Activated CD4-positive, alpha-beta T cell treated with anti-CD3 and anti-CD28 coated beads, Interleukin-2, amount 50 U/mL, for 1 hour (primary cell): Measurements from ENCODE around the gene DDX3X.
"Not testable (repeated sequence)": the region's sequence is repeated elsewhere in the genome, so short reads cannot be mapped to it uniquely, and the experiment has no call there.

Experiments used
- DNase-seq: peaks from one replicate; pipeline ENCODE4 v3.0.0-alpha.2; 2020

DDX3X gene

DNA sequence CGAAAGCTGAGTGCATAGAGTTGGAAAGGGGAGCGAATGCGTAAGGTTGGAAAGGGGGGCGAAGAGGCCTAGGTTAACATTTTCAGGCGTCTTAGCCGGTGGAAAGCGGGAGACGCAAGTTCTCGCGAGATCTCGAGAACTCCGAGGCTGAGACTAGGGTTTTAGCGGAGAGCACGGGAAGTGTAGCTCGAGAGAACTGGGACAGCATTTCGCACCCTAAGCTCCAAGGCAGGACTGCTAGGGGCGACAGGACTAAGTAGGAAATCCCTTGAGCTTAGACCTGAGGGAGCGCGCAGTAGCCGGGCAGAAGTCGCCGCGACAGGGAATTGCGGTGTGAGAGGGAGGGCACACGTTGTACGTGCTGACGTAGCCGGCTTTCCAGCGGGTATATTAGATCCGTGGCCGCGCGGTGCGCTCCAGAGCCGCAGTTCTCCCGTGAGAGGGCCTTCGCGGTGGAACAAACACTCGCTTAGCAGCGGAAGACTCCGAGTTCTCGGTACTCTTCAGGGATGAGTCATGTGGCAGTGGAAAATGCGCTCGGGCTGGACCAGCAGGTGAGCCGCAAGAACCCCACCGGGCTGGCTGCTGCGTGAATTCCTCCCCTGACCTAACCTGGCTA lies at the start of gene DDX3X:
TSS of gene DDX3X (plus strand) at position 419 of the 619 bp plus-strand sequence. CDS start at position 510, 91 bp downstream.
- peak; percentile 77 for DNase-seq

GRCh38 chrX:41285928-41286327 lies 48.0 kb upstream of the DDX3X start:
- DNase-seq, result not testable (repeated sequence)

DNA sequence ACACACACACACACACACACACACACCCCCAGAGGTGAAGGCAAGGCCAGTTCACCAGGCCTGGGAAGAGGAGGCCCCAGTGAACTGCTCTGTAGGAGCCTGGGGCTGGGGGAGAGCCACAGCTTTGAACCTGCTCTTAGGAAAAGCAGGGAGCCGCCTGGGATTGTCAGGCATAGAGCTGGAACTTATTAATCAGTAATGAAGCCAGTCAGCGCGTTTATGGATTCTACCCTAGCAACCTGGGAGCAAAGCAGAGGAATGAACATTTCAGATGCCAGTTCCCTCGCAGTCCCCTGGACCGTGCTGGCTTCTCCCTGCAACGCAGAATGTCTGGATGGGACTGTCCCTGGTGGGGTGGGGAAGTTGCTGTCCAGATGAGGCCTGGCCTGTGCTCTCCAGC lies 45.3 kb upstream of the DDX3X start:
- DNase-seq, result no peak

GRCh38 chrX:41289095-41289494 lies 44.9 kb upstream of the DDX3X start:
- no peak for DNase-seq

GRCh38 chrX:41291309-41291708 lies 42.7 kb upstream of the DDX3X start:
- no peak for DNase-seq

- no peak for DNase-seq
These were observed 40.7 kb upstream of the DDX3X start for GRCh38 chrX:41293269-41293668.

DNA sequence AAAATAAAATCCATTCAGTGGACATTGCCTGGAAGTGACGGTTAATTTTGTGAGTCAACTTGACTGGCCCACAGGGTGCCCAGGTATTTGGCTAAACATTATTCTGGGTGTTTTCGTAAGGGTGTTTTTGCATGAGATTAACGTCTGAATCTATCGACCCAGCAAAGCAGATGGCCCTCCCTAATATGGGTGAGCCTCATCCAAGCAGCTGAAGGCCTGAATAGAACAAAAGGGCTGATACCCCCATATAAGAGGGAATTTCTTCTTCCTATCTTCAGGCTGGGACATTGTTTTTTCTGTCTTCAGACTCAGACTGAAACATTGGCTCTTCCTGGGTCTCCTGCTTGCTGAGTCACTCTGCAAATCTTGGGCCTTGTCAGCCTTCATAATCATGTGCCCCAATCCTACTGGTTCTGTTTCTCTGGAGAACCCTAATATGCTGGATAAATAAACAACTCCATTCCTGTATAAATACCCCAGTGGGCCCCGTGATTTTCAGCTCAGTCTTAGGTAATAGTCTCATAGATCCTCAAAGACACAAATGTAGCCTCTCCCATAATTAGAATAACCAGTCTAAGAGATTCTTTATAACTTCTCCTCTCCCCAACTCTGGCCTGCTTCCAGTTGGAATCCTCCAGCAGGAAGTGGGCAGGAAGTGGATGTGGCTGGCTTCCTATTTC lies 33.1 kb upstream of the DDX3X start:
- DNase-seq, result no peak

DNA sequence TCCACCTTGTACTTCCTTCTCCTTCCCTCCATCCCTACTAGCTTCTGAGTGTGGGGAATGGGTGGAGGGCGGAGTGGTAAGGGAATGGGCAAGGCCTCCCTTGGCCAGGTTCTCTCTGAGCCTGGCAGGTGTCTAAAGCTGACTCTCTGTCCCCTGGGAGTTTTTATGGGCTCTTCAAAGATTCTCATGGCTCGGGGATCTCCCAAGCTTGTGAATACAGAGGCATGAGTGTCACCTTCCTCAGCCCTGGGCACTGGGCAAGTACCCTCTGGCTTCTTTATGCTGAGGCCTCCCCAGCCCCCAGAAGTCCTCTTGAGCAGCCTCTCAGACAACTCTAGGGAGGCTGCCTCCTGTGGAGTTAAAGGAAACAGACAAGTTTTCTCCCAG lies 32.5 kb upstream of the DDX3X start:
- DNase-seq, result no peak

GRCh38 chrX:41302370-41302769 lies 31.6 kb upstream of the DDX3X start:
- DNase-seq, result no peak

- no peak for DNase-seq
These were observed 30.9 kb upstream of the DDX3X start for GRCh38 chrX:41303013-41303412.

GRCh38 chrX:41304178-41304577 lies 29.8 kb upstream of the DDX3X start:
- no peak for DNase-seq

DNA sequence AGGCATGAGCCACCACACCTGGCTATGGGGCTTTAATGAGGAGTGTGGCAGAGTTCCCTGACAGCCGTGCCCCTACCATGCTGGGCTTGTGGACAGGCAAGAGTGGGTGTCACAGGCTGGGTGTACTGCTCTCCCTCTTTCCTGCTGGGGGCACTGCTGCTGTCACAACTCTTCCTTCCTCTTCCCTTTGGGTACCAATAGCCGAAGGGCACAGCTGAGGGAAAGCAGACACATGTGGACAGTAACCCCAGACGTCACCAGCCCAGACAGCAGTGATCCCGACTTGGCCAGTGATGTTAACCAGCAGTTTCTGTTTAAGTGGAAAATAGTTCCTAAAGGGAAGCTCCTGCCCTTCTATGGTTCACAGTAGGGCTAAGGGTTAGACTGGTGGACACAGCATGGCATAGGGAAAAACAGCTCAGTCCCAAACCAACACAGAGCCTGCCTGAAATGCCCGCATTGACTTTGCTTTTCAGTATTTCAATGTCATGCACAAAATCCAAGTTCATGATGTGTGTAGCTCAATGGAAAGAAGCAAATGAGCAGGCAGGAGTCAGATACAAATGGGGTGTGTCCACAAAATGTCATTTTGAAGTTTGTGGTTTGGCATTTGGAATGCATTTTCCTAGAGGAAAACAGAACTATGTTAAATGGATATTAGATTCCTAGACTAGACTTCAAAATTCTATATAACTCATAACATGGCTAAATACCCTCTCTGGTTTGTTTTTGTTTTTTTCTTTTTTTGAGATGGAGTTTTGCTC lies 24.9 kb upstream of the DDX3X start:
- DNase-seq, result no peak

DNA sequence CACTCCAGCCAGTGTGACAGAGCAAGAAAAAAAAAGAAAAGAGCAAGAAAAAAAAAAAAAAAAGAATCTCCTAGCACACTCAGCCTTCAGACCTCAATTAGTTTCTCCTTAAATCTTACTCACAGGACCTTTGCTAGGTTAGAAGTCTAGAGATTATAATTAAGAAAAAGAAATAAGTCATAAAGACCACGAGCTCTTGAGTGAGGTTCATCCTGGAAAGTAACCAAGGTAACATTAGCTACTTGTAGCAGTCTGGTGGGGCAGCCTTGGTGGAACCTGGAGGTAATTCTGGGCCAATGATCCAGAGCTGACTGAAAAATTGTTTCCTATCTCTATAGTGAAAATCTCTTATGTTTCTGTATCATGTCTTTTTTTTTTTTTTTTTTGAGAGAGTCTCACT lies 21.2 kb upstream of the DDX3X start:
- DNase-seq, result no peak

DNA sequence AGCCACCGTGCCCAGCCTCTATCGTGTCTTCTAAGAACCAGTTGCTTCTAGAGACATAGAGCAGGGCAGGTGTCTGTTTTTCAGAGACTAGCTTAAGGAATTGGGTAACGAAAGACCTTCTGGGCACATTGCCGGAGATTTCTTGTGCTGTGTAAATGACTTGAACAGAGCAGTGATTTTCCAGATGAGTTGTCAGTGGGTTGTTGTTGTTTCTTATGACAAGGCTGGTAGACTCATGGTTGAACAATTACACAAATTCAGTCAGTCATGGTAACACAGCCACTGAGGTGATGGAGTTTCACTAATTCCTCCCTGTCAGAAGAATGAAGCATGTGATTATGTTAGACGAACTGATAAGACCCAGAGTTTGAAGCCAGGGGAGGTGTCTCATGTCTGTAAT lies 20.5 kb upstream of the DDX3X start:
- no peak for DNase-seq

- no peak for DNase-seq
These were observed 19.8 kb upstream of the DDX3X start for GRCh38 chrX:41314204-41314603.

DNA sequence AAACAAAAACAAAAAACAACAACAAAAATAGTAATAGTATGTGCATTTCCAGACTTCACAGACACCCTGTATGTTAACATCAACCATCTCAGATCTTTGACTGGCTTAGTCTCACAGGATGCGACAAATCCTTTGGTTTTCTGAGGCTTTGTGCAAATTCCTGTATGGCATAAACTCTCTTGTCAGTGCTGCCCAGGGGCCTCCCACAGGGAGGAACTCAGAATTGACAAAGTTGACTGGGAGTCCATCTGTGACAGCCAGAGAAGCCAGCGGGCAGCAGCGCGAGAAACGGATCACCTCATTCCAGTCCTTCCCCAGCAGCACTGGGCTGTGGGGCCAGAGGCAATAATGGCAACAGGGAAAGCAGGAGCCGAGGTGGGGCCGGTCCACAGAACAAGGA lies 19.1 kb upstream of the DDX3X start:
- DNase-seq, result no peak

DNA sequence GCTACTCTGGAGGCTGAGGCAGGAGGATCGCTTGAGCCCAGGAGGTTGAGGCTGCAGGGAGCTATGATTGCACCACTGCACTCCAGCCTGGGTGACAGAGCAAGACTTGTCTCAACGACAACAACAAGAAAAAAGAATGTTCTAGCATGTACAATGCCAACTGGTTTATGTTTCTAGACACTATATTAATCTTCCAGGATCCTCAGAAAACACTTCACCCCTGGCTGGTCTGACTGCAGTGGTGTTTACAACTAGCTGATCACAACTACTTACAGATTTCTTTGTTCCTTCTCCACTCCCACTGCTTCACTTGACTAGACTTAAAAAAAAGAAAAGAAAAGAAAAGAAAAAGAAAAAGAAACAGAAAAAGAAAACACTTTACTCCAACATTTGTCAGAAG lies 17.7 kb upstream of the DDX3X start:
- DNase-seq, result not testable (repeated sequence)

GRCh38 chrX:41317477-41318208 lies 16.3 kb upstream of the DDX3X start:
- no peak for DNase-seq

DNA sequence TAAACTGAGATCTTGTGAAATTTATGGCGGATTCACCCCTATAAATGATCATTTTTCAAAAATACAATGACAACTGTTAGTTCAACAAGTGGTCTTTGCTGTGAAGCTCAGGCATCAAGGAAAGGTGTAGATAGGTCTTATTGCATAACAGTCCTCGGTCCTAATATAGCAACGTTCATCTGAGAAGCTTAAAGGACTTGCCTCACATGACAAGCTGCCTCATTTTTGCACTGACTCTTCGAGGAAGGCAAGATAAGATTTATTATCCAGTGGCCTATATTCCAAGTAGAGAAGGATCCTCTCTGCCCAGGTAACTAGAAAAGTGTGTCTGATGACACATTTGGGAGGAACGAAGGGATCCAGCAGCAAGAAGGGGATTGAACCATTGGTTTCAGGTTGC lies 13.6 kb upstream of the DDX3X start:
- no peak for DNase-seq

DNA sequence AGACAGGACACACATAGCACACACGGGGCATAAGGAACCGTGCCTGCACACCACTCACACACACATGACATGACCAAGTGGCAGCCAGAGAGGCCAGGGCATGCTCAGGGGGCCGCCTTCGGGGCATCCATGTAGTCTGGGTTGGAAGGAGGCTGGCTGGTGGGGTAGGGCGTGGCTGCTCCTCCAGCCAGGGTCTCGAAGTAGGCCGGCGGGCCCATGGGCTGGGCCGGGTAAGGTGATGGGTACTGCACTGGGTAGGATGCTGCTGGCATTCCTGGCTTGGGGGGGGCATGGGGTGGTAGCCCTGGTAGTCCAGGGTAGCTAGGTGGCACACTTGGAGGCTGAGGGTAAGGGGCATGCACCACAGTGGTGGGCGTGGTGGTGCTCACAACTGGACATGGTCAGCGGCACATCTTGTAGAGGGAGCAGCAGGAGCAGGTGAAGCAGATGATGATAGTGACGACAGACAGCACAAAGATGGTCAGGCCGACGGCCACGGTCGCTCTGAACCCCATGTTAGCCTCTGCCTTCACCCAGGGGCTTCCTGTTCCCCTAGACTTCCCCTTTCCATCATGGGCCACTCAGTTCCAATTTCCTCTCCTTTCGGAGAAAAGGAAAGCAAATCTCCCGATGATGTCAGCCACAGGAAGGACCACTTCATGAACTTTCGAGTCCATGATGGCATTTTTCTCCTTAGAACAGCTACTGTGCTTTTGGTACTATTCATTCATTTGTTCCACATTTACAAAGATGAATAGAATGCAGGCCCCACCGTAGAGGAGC lies 10.9 kb upstream of the DDX3X start:
- no peak for DNase-seq

DNA sequence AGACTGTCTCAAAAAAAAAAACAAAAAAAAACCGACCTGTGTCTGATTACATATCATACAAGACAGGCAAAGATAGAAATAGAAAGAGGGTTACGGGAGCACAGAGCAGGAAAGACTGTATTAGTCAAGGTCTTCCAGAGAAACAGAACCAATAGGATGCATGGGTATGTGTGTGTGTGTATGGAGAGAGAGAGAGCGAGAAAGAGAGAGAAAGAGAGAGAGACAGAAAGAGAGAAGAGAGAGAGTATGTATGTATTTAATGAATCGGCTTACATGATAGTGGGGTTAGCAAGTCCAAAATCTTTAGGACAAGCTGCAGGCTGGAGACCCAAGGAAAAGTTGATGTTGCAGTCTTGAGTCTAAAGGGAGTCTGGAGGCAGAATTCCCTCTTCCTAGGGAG lies 7.5 kb upstream of the DDX3X start:
- DNase-seq, result no peak

GRCh38 chrX:41327341-41327740 lies 6.6 kb upstream of the DDX3X start:
- DNase-seq, result no peak

GRCh38 chrX:41329101-41329500 lies 4.9 kb upstream of the DDX3X start:
- DNase-seq, result no peak
